Iris pigment epithelial cell (primary cell): ENCODE results near the gene FOXO4.
A peak's percentile ranks its signal among the peaks of the same experiment; 100 is the strongest.

ENCODE experiments used
- DNase-seq: peaks from one replicate; pipeline ENCODE4 v3.0.0-alpha.2; 2011; ENCODE audit warnings: low read depth

FOXO4 gene

GRCh38 chrX:71143508-71143907 lies 47.9 kb downstream of the FOXO4 start:
- peak; percentile 32 for DNase-seq

- no peak for DNase-seq
Measured at GRCh38 chrX:71144651-71145050, 49.0 kb downstream of the FOXO4 start, which contains the start of gene NLGN3. Gene NLGN3 (plus strand): TSS chrX:71144841. CDS start chrX:71147750, 2,909 bp downstream.

DNA sequence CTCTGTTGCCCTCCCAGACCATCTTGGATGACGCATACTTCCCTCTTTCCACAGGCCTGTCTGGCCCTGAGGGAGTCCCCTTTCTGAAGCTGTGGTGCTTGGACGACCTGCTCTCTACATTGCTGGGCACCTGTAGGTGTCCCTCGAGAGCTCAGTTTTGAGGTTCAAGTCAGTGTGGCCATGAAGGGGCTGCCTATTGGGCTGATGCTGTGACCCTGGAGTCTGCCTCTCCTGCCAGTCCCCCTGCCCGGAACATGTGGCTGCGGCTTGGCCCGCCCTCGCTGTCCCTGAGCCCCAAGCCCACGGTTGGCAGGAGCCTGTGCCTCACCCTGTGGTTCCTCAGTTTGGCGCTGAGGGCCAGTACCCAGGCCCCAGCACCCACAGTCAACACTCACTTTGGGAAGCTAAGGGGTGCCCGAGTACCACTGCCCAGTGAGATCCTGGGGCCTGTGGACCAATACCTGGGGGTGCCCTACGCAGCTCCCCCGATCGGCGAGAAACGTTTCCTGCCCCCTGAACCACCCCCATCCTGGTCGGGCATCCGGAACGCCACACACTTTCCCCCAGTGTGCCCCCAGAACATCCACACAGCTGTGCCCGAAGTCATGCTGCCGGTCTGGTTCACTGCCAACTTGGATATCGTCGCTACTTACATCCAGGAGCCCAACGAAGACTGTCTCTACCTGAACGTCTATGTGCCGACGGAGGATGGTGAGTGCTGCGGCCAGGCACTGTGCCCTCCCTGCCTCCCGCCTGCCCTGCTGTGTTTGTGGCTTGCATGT lies 52.0 kb downstream of the FOXO4 start:
- DNase-seq: no peak

GRCh38 chrX:71148278-71148663 lies 52.6 kb downstream of the FOXO4 start:
- no peak for DNase-seq

DNA sequence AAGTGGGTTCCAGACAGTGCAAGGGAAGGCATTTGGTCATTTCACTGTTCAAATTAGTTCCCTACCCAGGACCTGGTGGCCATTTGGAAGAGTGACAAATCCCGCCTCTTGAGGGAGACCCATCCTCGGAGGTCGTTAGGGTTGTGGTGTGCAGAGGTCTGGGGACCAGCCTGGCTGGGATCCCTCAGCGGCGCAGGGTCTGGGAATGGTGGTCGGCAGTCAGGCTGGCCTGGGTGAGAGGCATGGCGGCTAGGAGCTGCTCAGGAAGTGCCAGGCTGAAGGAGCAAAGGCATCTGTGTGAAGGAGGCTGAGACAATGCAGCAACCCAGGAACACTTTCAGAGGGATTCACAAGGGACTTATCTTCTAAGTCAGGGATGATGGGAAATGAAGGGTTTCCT lies 55.7 kb downstream of the FOXO4 start:
- DNase-seq: no peak
